Liver (tissue), 9 donors: ENCODE measurements around the gene PIGO. TPM values are rescaled to one million over a fixed set of nuclear protein-coding genes. Genes with fewer than 3 reads are reported as not detected.
A peak's percentile ranks its signal among the peaks of the same experiment; 100 is the strongest.

Experiments used
- DNase-seq: peaks from one replicate; pipeline ENCODE4 v3.0.0-alpha.2; 2017; ENCODE audit warnings: low spot score
- H3K27ac ChIP-seq, 2 donors: one replicate each; pipeline ENCODE4 v1.7.0; 2013; ENCODE audit warnings: inconsistent platforms in 2 of 2, low read length in 2 of 2, control low read depth in 1 of 2, low read depth in 1 of 2, mild to moderate bottlenecking in 1 of 2
- H3K27me3 ChIP-seq, 4 donors: one replicate each; pipeline versions ENCODE4 v1.6.1 to v1.7.0; 2013; ENCODE audit warnings: low read length in 3 of 4, inconsistent platforms in 1 of 4, mild to moderate bottlenecking in 1 of 4, moderate library complexity in 1 of 4; ENCODE audit not compliant: control insufficient read depth in 4 of 4, insufficient read depth in 4 of 4
- H3K36me3 ChIP-seq, 4 donors: one replicate each; pipeline versions ENCODE4 v1.6.1 to v1.7.0; 2013; ENCODE audit warnings: low read length in 3 of 4, mild to moderate bottlenecking in 3 of 4, low read depth in 1 of 4, moderate library complexity in 1 of 4; ENCODE audit not compliant: control insufficient read depth in 4 of 4, insufficient read depth in 3 of 4
- H3K4me1 ChIP-seq, 4 donors: one replicate each; pipeline versions ENCODE4 v1.6.1 to v1.7.0; 2013; ENCODE audit warnings: low read length in 3 of 4, mild to moderate bottlenecking in 3 of 4, moderate library complexity in 1 of 4; ENCODE audit not compliant: control insufficient read depth in 4 of 4, insufficient read depth in 4 of 4
- H3K4me3 ChIP-seq, 3 donors: one replicate each; pipeline versions ENCODE4 v1.6.1 to v1.7.0; 2013; ENCODE audit warnings: low read length in 3 of 3, control low read depth in 1 of 3, low read depth in 1 of 3, mild to moderate bottlenecking in 1 of 3
- H3K9ac ChIP-seq, 2 donors: one replicate each; pipeline ENCODE4 v1.7.0; 2013; ENCODE audit warnings: low read length in 2 of 2, mild to moderate bottlenecking in 2 of 2, moderate library complexity in 2 of 2, control low read depth in 1 of 2, low read depth in 1 of 2
- H3K9me3 ChIP-seq, 4 donors: one replicate each; pipeline versions ENCODE4 v1.6.1 to v1.7.0; 2013; ENCODE audit warnings: low read length in 3 of 4; ENCODE audit not compliant: control insufficient read depth in 4 of 4
- EGR1 ChIP-seq, 2 donors: IDR thresholded peaks; 2 replicates each; pipeline ENCODE4 v1.6.1; 2016 to 2018; ENCODE audit warnings: antibody characterized with exemption in 2 of 2, low read depth in 2 of 2
- FOXA2 ChIP-seq: IDR thresholded peaks from 2 replicates; pipeline ENCODE4 v1.6.1; 2016; ENCODE audit warnings: antibody characterized with exemption
- GABPA ChIP-seq, 2 donors: IDR thresholded peaks in 1 of 2; conservative IDR thresholded peaks in 1 of 2; 2 replicates each; pipeline ENCODE4 v1.6.1; 2016; ENCODE audit warnings: antibody characterized with exemption in 2 of 2, mild to moderate bottlenecking in 1 of 2, moderate library complexity in 1 of 2
- HNF4A ChIP-seq, 2 donors: conservative IDR thresholded peaks; 2 replicates each; pipeline ENCODE4 v1.6.1; 2016; ENCODE audit warnings: antibody characterized with exemption in 2 of 2, mild to moderate bottlenecking in 2 of 2
- HNF4G ChIP-seq: IDR thresholded peaks from 2 replicates; pipeline ENCODE4 v1.6.1; 2016; ENCODE audit warnings: antibody characterized with exemption
- NR2F2 ChIP-seq: IDR thresholded peaks from 2 replicates; pipeline ENCODE4 v1.6.1; 2016; ENCODE audit warnings: antibody characterized with exemption
- RAD21 ChIP-seq, 2 donors: IDR thresholded peaks; 2 replicates each; pipeline ENCODE4 v1.6.1; 2016; ENCODE audit warnings: antibody characterized with exemption in 2 of 2, mild to moderate bottlenecking in 2 of 2
- SP1 ChIP-seq: IDR thresholded peaks from 2 replicates; pipeline ENCODE4 v1.6.1; 2018; ENCODE audit warnings: antibody characterized with exemption, mild to moderate bottlenecking
- TAF1 ChIP-seq: conservative IDR thresholded peaks from 2 replicates; pipeline ENCODE4 v1.6.1; 2016; ENCODE audit warnings: antibody characterized with exemption, mild to moderate bottlenecking
- YY1 ChIP-seq: IDR thresholded peaks from 2 replicates; pipeline ENCODE4 v1.6.1; 2016; ENCODE audit warnings: antibody characterized with exemption, mild to moderate bottlenecking
- WGBS: extraction: QIAGEN DNeasy Blood & Tissue Kit; methylation state at CpG from one replicate; pipeline ENCODE4 v1.1.7; 2013; 5-methylcytosine and 5-hydroxymethylcytosine counted together
- polyA plus RNA-seq, 2 donors: library from polyadenylated mRNA; stranded (reverse) in 1 of 2; unstranded in 1 of 2; fragments of 200-250 nt in 1 of 2; fragments of >200 nt in 1 of 2; fragmentation: Nextera tagmentation in 1 of 2; extraction: Ambion mirVana in 1 of 2; gene quantifications; one replicate each; pipeline versions ENCODE4 v1.2.1 to v1.2.3, GENCODE V29; 2013 to 2015
- total RNA-seq, 2 donors: library from RNA; depleted of rRNA; stranded (reverse); fragments of >200 nt; gene quantifications; one replicate each; pipeline ENCODE4 v1.2.3, GENCODE V29; 2014
- TF ChIP-seq, protein P1 (sequence below): fragments of 150-350 bp; IDR thresholded peaks from 2 replicates; pipeline ENCODE4 v1.5.1; 2017; ENCODE audit warnings: improper control_type of control experiment, low read depth, low read length; ENCODE audit not compliant: missing input control
- TF ChIP-seq, protein P2 (sequence below): IDR thresholded peaks from 2 replicates; pipeline ENCODE4 v1.6.1; 2016; ENCODE audit warnings: antibody characterized with exemption
- TF ChIP-seq, protein P3 (sequence below): IDR thresholded peaks from 2 replicates; pipeline ENCODE4 v1.6.1; 2016; ENCODE audit warnings: antibody characterized with exemption
- TF ChIP-seq, protein P4 (sequence below): IDR thresholded peaks from 2 replicates; pipeline ENCODE4 v1.6.1; 2016; ENCODE audit warnings: antibody characterized with exemption, mild to moderate bottlenecking
- TF ChIP-seq, protein P5 (sequence below): IDR thresholded peaks from 2 replicates; pipeline ENCODE4 v1.6.1; 2016; ENCODE audit warnings: antibody characterized with exemption
- donor health status: healthy.
- donor health status: healthy.
- donor health status: healthy.
- donor health status: healthy.
- donor health status: healthy.

Gene PIGO
- total and polyA plus RNA-seq, 4 donors: 10.5 to 16.0 (median 15.5) TPM

DNA sequence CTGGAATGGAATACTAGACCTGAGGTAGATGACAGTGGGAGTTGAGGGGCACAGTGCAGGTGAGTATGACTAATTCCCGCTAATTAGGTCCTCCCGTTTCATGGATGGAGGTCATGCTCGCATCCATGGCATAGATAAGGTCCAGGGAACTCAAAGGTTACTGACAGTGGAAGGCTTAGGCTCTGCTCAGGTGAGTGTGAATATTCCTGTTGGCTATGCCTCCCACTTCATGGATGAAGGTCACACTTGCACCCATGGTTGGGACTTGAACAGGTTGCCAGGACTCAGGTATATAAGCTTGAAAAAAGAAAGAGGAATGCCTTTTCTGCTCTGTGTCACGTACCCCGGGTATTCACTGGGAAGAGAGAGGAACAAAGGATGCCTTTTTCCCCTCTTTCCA lies 45.6 kb upstream of the PIGO start:
- Histone ChIP-seq H3K27me3 (no peaks in the 10 kb centered on the region), H3K4me3 (peak overlapping the region in 2 of 3 donors; percentile 16 to 42), H3K36me3 (no peaks in the 10 kb centered on the region), H3K4me1 (no peaks in the 10 kb centered on the region), H3K9me3 (peaks cover 7 to 17% (median 12%) of the 10 kb centered on the region in 4 donors), H3K27ac (no peak overlapping the region), H3K9ac (no peak overlapping the region)
- 90% methylated on average over 5 of the region's 5 CpGs for WGBS
- TF ChIP-seq, protein P1, sequence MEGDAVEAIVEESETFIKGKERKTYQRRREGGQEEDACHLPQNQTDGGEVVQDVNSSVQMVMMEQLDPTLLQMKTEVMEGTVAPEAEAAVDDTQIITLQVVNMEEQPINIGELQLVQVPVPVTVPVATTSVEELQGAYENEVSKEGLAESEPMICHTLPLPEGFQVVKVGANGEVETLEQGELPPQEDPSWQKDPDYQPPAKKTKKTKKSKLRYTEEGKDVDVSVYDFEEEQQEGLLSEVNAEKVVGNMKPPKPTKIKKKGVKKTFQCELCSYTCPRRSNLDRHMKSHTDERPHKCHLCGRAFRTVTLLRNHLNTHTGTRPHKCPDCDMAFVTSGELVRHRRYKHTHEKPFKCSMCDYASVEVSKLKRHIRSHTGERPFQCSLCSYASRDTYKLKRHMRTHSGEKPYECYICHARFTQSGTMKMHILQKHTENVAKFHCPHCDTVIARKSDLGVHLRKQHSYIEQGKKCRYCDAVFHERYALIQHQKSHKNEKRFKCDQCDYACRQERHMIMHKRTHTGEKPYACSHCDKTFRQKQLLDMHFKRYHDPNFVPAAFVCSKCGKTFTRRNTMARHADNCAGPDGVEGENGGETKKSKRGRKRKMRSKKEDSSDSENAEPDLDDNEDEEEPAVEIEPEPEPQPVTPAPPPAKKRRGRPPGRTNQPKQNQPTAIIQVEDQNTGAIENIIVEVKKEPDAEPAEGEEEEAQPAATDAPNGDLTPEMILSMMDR: no peak
- TF ChIP-seq HNF4A (conservative IDR thresholded peaks at IDR 0.05): no peak
- no peak for TF ChIP-seq HNF4G
- TF ChIP-seq, protein P2, sequence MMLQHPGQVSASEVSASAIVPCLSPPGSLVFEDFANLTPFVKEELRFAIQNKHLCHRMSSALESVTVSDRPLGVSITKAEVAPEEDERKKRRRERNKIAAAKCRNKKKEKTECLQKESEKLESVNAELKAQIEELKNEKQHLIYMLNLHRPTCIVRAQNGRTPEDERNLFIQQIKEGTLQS: no peak
- TF ChIP-seq, protein P3, sequence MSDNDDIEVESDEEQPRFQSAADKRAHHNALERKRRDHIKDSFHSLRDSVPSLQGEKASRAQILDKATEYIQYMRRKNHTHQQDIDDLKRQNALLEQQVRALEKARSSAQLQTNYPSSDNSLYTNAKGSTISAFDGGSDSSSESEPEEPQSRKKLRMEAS: no peak
- no peak for DNase-seq

DNA sequence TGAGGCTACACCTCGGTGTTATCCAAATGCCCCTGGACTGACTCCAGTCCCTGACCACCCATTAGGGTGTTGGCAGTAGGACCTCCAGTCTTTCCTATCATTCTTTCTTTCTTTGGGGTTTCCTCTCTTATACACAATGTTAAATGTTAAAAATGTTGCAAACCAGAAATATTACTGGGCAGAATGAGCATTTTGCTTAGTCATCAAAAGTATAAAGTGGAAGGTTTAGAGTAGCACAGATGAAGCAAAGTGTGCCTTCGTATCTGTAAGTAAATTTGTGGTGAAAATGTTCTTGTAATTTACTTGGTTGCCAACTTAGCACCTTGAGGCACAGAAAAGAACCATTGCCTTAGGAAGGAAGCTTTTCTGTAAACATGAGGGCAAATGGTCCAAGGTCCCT lies 43.7 kb upstream of the PIGO start:
- H3K27me3 ChIP-seq: no peaks in the 10 kb centered on the region
- peaks cover 7 to 17% (median 11%) of the 10 kb centered on the region in 4 donors for H3K9me3 ChIP-seq
- H3K4me1 ChIP-seq: no peaks in the 10 kb centered on the region
- no peaks in the 10 kb centered on the region for H3K36me3 ChIP-seq
- 89% methylated on average over 2 of the region's 2 CpGs for WGBS
- H3K9ac ChIP-seq: no peak overlapping the region
- no peak for DNase-seq
- TF ChIP-seq HNF4A (conservative IDR thresholded peaks at IDR 0.05) (no peak), TAF1 (no peak), YY1 (no peak), GABPA (IDR thresholded peaks at IDR 0.05 in 1 of 2, conservative IDR thresholded peaks at IDR 0.05 in 1 of 2) (no peak), NR2F2 (no peak), SP1 (no peak), FOXA2 (no peak), RAD21 (IDR thresholded peaks at IDR 0.05) (no peak), EGR1 (IDR thresholded peaks at IDR 0.05; ENCODE audit: low read depth in 2 of 2) (no peak)
- TF ChIP-seq, protein P1: no peak
- TF ChIP-seq, protein P4, sequence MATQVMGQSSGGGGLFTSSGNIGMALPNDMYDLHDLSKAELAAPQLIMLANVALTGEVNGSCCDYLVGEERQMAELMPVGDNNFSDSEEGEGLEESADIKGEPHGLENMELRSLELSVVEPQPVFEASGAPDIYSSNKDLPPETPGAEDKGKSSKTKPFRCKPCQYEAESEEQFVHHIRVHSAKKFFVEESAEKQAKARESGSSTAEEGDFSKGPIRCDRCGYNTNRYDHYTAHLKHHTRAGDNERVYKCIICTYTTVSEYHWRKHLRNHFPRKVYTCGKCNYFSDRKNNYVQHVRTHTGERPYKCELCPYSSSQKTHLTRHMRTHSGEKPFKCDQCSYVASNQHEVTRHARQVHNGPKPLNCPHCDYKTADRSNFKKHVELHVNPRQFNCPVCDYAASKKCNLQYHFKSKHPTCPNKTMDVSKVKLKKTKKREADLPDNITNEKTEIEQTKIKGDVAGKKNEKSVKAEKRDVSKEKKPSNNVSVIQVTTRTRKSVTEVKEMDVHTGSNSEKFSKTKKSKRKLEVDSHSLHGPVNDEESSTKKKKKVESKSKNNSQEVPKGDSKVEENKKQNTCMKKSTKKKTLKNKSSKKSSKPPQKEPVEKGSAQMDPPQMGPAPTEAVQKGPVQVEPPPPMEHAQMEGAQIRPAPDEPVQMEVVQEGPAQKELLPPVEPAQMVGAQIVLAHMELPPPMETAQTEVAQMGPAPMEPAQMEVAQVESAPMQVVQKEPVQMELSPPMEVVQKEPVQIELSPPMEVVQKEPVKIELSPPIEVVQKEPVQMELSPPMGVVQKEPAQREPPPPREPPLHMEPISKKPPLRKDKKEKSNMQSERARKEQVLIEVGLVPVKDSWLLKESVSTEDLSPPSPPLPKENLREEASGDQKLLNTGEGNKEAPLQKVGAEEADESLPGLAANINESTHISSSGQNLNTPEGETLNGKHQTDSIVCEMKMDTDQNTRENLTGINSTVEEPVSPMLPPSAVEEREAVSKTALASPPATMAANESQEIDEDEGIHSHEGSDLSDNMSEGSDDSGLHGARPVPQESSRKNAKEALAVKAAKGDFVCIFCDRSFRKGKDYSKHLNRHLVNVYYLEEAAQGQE: no peak
- TF ChIP-seq, protein P5, sequence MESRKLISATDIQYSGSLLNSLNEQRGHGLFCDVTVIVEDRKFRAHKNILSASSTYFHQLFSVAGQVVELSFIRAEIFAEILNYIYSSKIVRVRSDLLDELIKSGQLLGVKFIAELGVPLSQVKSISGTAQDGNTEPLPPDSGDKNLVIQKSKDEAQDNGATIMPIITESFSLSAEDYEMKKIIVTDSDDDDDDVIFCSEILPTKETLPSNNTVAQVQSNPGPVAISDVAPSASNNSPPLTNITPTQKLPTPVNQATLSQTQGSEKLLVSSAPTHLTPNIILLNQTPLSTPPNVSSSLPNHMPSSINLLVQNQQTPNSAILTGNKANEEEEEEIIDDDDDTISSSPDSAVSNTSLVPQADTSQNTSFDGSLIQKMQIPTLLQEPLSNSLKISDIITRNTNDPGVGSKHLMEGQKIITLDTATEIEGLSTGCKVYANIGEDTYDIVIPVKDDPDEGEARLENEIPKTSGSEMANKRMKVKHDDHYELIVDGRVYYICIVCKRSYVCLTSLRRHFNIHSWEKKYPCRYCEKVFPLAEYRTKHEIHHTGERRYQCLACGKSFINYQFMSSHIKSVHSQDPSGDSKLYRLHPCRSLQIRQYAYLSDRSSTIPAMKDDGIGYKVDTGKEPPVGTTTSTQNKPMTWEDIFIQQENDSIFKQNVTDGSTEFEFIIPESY: no peak
- TF ChIP-seq, protein P3: no peak
- H3K27ac ChIP-seq: no peak overlapping the region
- H3K4me3 ChIP-seq: no peak overlapping the region
